ENCODE measurements around the gene SPEN. TPM values are rescaled to one million over a fixed set of nuclear protein-coding genes. Genes with fewer than 3 reads are reported as not detected.
A peak's percentile ranks its signal among the peaks of the same experiment; 100 is the strongest.
"Not testable (repeated sequence)": the region's sequence is repeated elsewhere in the genome, so short reads cannot be mapped to it uniquely, and the experiment has no call there.

SPEN gene, protein sequence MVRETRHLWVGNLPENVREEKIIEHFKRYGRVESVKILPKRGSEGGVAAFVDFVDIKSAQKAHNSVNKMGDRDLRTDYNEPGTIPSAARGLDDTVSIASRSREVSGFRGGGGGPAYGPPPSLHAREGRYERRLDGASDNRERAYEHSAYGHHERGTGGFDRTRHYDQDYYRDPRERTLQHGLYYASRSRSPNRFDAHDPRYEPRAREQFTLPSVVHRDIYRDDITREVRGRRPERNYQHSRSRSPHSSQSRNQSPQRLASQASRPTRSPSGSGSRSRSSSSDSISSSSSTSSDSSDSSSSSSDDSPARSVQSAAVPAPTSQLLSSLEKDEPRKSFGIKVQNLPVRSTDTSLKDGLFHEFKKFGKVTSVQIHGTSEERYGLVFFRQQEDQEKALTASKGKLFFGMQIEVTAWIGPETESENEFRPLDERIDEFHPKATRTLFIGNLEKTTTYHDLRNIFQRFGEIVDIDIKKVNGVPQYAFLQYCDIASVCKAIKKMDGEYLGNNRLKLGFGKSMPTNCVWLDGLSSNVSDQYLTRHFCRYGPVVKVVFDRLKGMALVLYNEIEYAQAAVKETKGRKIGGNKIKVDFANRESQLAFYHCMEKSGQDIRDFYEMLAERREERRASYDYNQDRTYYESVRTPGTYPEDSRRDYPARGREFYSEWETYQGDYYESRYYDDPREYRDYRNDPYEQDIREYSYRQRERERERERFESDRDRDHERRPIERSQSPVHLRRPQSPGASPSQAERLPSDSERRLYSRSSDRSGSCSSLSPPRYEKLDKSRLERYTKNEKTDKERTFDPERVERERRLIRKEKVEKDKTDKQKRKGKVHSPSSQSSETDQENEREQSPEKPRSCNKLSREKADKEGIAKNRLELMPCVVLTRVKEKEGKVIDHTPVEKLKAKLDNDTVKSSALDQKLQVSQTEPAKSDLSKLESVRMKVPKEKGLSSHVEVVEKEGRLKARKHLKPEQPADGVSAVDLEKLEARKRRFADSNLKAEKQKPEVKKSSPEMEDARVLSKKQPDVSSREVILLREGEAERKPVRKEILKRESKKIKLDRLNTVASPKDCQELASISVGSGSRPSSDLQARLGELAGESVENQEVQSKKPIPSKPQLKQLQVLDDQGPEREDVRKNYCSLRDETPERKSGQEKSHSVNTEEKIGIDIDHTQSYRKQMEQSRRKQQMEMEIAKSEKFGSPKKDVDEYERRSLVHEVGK (N-terminal part only)
- total RNA-seq: 21.4 TPM
- long read RNA-seq, partial matches to known transcripts: 2 of 3 reads
- long read RNA-seq, other reads (novel, unspliced or antisense): 1 of 3 reads

DNA sequence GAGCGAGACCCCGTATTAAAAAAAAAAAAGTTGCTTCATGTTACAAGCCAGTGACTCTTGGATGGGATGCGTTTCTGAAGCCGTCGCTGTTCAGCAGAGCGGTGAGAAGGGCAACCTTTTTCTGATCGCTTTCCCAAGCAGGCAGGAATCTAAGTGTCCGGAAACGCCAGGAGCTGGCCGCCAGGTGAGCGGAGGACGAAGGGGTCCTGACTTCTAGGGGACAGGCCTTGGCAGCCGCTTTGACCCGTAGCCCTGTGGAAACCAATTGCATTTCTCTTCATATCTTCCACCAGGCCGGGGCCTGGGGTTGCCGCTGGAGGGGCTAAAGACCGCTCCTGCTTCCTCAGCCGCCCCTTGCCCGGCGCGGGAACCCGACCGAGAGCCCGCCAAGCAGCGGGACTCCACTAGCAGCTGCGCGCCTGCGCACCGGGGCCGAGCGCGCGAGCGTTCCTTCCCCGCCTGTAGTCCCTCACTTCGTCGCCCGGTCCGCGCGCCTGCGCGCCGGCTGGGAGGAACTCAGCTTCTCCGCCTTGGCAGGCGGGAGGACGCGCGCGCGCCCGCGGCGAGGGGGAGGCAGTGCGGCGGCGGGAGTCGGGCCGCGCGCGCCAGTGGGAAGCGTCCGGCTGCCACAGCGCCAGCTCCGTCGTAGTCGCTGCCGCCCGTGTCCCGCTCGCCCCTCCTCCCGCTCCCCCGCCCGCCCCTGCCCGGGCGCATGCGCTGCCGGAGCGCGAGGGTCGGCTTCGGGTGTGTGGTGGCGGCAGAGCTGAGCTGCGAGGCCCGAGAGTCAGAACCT lies at the start of gene SPEN:
Gene SPEN (plus strand): TSS at position 608 of the 793 bp plus-strand sequence. CDS start 361 bp downstream, outside the sequence.
- ATAC-seq (peak; percentile 95), DNase-seq (ENCODE audit: missing footprints) (peak; percentile 100)
- intact Hi-C loops (cut with DNase I): loop anchor here (1.0 to 5.0 kb wide), 2 partner anchors 12 to 40 kb away; no protein-coding TSS in a partner anchor

GRCh38 chr1:15799004-15799867 lies 48.3 kb upstream of the SPEN start:
- DNase-seq (ENCODE audit: missing footprints) (peak; percentile 75), ATAC-seq (peak; percentile 57)
- intact Hi-C loops (cut with DNase I): no loop called here

DNA sequence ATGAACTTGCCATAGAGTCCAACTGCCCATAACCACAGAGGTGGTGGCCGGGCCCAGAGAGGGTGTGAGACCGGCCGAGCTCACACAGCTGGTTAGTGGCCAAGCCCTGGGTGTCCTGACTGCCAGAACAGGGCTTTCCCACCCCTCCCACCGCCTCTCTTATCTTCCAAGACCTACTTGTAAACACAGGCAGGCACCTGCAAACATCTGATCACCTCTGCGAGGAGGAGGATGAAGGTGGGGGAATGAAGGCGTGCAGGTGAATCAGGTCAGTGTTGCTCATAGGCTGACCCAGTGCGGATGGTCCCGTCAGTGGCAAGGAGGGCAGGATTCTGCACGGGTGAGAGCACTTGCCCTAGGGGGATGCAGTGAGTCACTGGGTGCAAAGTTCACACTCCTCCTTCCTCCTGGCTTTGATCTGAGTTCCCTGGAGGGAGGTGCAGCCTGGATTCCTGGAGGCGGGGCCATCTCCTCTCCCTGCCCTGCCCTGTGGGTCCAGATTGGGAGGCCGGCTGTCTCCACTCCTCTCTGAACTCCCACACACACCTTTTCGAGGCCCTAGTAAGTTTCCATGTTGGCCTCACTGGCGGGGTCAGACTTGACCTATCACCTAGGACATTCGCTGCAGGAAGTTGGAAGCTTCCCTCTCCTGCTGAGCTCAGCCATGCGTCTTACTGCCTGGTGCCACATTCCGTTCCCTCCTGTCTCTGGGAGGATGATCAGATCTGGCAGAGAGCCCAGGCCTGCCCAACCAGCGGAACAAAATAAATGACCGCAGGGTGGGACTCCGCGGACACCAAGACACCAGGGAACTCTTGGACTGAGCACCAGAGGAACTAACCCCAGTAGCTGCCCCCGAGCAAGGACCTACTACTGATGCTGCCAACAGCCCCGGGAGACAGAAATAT lies 47.3 kb upstream of the SPEN start:
- intact Hi-C loops (cut with DNase I): no loop called here
- DNase-seq (ENCODE audit: missing footprints) (no peak), ATAC-seq (peak; percentile 38)

DNA sequence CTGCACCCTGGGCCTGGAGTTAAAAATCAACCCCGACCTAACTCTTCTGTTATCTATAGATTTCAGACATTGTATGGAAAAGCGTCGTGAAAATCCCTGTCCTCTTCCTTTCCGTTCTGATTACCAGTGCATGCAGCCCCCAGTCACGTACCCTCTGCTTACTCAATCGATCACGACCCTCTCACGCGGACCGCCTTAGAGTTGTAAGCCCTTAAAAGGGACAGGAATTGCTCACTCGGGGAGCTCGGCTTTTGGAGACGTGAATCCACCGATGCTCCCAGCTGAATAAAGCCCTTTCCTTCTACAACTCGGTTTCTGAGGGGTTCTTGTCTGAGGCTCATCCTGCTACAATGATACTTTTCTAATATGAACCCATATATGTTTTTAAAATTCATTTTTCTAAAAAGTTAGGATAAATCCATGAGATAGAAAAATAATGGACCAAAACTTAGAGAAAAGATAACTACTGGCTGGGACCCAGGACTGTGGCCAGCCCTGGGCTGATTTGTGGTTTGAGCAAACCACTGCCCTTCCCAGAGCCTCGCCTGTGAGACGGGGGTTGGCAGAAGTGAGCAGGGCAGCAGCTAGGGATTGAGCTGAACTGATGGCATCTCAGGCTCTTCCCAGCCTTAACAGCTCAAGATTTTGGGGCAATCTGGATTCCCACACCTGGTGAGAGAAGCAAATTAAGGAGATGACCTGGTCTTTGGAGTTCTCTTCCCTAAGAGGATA lies 45.1 kb upstream of the SPEN start:
- intact Hi-C loops (cut with DNase I): no loop called here
- DNase-seq (ENCODE audit: missing footprints): no peak
- no peak for ATAC-seq

DNA sequence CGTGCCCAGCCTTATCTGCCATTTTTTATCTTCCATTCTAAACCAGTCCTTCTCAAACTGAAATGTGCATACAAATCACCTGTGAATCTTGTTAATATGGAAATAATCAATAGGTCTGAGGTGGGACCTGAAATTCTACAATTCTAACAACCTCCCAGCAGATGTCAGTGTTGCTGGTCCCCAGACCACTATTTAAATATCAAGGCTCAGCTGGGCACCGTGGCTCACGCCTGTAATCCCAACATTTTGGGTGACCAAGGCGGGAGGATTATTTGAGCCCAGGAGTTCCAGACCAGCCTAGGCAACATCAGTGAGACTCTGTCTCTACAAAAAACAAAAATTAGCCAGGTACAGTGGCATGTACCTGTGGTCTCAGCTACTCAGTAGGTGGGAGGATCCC lies 44.1 kb upstream of the SPEN start:
- DNase-seq (ENCODE audit: missing footprints) (no peak), ATAC-seq (no peak)
- intact Hi-C loops (cut with DNase I): no loop called here

GRCh38 chr1:15804060-15804459 lies 43.4 kb upstream of the SPEN start:
- ATAC-seq: no peak
- no peak for DNase-seq (ENCODE audit: missing footprints)
- intact Hi-C loops (cut with DNase I): no loop called here

GRCh38 chr1:15807121-15807520 lies 40.4 kb upstream of the SPEN start:
- DNase-seq (ENCODE audit: missing footprints) (no peak), ATAC-seq (no peak)
- intact Hi-C loops (cut with DNase I): no loop called here

- ATAC-seq; DNase-seq (ENCODE audit: missing footprints); intact Hi-C loops (cut with DNase I): not testable (repeated sequence)
Measured at GRCh38 chr1:15807549-15807948, 40.0 kb upstream of the SPEN start, which contains the start of gene UQCRHL. Gene UQCRHL, minus strand, starts transcription at chr1:15807649. Its CDS starts 0 bp downstream, at chr1:15807649.

DNA sequence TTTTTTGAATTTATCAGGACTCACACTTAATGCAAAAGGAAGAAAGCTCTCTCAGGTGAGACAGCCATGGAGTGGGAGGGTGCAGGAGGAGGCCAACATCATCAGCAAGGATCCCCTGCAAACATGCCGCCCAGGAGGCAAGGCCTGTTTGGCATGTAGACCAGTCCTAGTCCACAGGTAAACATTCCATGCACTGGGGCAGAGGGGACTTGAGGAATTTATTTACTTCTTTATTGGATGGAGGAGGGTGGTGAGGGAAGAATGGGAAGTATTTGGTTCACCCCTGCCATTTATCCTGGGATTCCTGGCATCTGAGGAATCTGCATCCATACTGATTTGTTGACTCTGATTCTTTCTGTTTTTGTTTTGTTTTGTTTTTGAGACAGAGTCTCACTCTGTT lies 38.6 kb upstream of the SPEN start:
- DNase-seq (ENCODE audit: missing footprints) (no peak), ATAC-seq (no peak)
- intact Hi-C loops (cut with DNase I): no loop called here

DNA sequence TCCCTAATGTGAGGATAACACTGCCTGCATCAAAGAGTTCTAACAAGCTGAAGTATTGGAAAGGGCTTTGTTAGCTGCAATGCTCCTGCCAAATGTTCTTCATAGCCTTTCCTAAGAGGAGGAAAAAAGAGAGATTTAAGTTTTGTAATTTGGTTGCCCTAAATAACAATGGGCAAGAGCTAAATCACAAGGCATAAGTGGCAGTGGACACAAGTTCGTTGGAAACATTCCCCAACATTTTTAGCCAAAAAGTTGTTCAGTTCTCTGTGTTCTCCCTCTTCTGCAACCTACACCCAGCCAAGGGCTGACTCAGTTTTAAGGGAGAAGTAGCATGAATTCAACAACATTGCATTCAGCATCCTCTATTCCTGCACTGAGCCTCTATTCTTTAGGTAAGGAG lies 37.4 kb upstream of the SPEN start:
- intact Hi-C loops (cut with DNase I): no loop called here
- DNase-seq (ENCODE audit: missing footprints) (no peak), ATAC-seq (no peak)

GRCh38 chr1:15816674-15817073 lies 30.8 kb upstream of the SPEN start:
- ATAC-seq: no peak
- intact Hi-C loops (cut with DNase I): loop anchor here (2.0 kb wide), 1 partner anchor 178 kb away; no protein-coding TSS in a partner anchor
- DNase-seq (ENCODE audit: missing footprints): no peak

DNA sequence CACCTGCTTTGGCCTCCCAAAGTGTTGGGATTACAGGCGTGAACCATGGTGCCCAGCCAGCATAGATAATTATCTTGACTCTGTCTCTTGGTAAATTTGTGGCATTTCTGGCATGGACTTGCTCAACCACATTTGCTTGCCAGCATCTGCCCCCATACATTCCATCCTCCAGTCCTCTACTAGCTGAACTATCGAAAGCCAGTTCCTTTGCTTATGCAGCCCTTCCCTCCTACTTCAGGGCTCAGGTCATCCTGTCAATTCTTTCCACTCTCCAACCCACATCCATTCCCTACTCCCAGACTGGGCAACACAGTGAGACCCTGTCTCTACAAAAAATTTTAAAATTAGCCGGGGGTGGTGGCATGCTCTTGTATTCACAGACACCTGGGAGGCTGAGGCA lies 27.0 kb upstream of the SPEN start:
- intact Hi-C loops (cut with DNase I): no loop called here
- no peak for ATAC-seq
- DNase-seq (ENCODE audit: missing footprints): no peak

DNA sequence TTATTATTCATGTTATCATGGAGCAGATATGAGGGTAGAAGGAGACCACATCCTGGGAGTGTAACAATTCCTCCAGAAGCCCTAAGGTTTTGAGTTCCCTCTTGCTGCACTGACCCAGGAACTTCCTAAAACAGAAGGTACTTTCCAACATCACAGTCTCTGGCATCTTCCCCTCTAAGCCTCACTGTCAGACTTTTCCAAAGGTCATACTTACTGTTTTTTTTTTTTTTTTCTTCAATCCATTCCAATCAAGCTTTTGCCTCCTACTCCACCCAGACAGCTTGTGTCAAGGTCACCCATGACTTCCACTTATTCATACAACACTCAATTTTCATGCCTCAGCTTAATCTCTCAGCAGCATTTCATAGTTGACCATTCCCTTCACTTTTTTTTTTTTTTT lies 21.7 kb upstream of the SPEN start:
- ATAC-seq (no peak), DNase-seq (ENCODE audit: missing footprints) (no peak)
- intact Hi-C loops (cut with DNase I): no loop called here

GRCh38 chr1:15826810-15827507 lies 20.5 kb upstream of the SPEN start:
- intact Hi-C loops (cut with DNase I): no loop called here
- ATAC-seq: no peak

DNA sequence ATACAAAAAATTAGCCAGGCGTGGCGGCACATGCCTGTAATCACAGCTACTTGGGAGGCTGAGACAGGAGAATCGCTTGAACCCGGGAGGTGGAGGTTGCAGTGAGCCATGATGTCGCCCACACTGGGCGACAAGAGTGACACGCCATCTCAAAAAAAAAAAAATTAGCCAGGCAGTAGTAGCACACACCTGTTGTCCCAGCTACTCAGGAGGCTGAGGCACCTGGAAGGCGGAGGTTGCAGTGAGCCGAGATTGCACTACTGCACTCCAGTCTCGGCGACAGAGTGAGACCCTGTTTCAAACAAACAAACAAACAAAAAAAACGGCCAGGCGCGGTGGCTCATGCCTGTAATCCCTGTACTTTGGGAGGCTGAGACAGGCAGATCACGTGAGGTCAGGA lies 19.9 kb upstream of the SPEN start:
- DNase-seq (ENCODE audit: missing footprints); intact Hi-C loops (cut with DNase I); ATAC-seq: not testable (repeated sequence)

More at GRCh38 chr1:15826810-15827507, 20.5 kb upstream of the SPEN start:
- DNase-seq (ENCODE audit: missing footprints): no peak
